Endodermal cell (in vitro differentiated cells): ENCODE data around the gene CBFA2T2. TPM values are rescaled to one million over a fixed set of nuclear protein-coding genes. Genes with fewer than 3 reads are reported as not detected.

Source experiments
- DNase-seq: peaks from one replicate; pipeline ENCODE4 v3.0.0-alpha.2; 2017
- H3K27ac ChIP-seq: 2 replicates; pipeline ENCODE4 v1.5.1; 2013; ENCODE audit warnings: mild to moderate bottlenecking, low read depth, low read length, moderate library complexity
- H3K27me3 ChIP-seq: 2 replicates; pipeline ENCODE4 v1.6.1; 2013; ENCODE audit warnings: mild to moderate bottlenecking, low read length, moderate library complexity; ENCODE audit not compliant: insufficient read depth, control insufficient read depth, poor library complexity, severe bottlenecking
- H3K36me3 ChIP-seq: 2 replicates; pipeline ENCODE4 v1.7.0; 2013; ENCODE audit warnings: mild to moderate bottlenecking, low read length, moderate library complexity; ENCODE audit not compliant: control insufficient read depth, insufficient read depth
- H3K4me1 ChIP-seq: one replicate; pipeline ENCODE4 v1.7.0; 2013; ENCODE audit warnings: low read length; ENCODE audit not compliant: control insufficient read depth, insufficient read depth
- H3K4me3 ChIP-seq: 2 replicates; pipeline ENCODE4 v1.5.1; 2013; ENCODE audit warnings: mild to moderate bottlenecking, low read length, moderate library complexity
- H3K9ac ChIP-seq: 2 replicates; pipeline ENCODE4 v1.6.1; 2013; ENCODE audit warnings: mild to moderate bottlenecking, low read length, moderate library complexity; ENCODE audit not compliant: poor library complexity, severe bottlenecking; ENCODE audit errors: extremely low read depth
- H3K9me3 ChIP-seq: 2 replicates; pipeline ENCODE4 v1.6.1; 2013; ENCODE audit warnings: mild to moderate bottlenecking, low read length, moderate library complexity; ENCODE audit not compliant: control insufficient read depth
- H3K27ac Mint-ChIP-seq: 2 replicates; pipeline ENCODE4 v1.8.0; 2020; ENCODE audit warnings: mixed read lengths
- H3K27me3 Mint-ChIP-seq: 2 replicates; pipeline ENCODE4 v1.8.0; 2021; ENCODE audit warnings: mild to moderate bottlenecking, mixed read lengths; ENCODE audit not compliant: insufficient read depth
- H3K36me3 Mint-ChIP-seq: 2 replicates; pipeline ENCODE4 v1.8.0; 2020; ENCODE audit warnings: low read depth, mixed read lengths
- H3K4me1 Mint-ChIP-seq: 2 replicates; pipeline ENCODE4 v1.8.0; 2020; ENCODE audit warnings: mixed read lengths
- H3K4me3 Mint-ChIP-seq: 2 replicates; pipeline ENCODE4 v1.8.0; 2020; ENCODE audit warnings: mild to moderate bottlenecking, moderate library complexity, mixed read lengths
- H3K9me3 Mint-ChIP-seq: 2 replicates; pipeline ENCODE4 v1.8.0; 2020; ENCODE audit warnings: mild to moderate bottlenecking, mixed read lengths
- WGBS, 2 experiments: methylation state at CpG; one replicate each; pipeline versions ENCODE4 v1.1.5 to v1.1.7; 2013; ENCODE audit warnings: missing lambda C conversion rate in 2 of 2, mixed read lengths in 1 of 2; ENCODE audit not compliant: insufficient coverage in 1 of 2, insufficient read length in 1 of 2; 5-methylcytosine and 5-hydroxymethylcytosine counted together
- total RNA-seq, 2 donors: library from RNA; stranded (reverse); fragmentation: NEBNext Ultra II Directional in 1 of 2; extraction: Animal tissue kit (Norgen Biotek cat#: 25700) in 1 of 2; gene quantifications; 2 replicates in 1 of 2; 3 replicates in 1 of 2; pipeline ENCODE4 v1.2.1, GENCODE V29; 2021
- TF ChIP-seq, protein P1 (sequence below): fragments of 200-600 bp; sonication (generic); conservative IDR thresholded peaks from 2 replicates; pipeline ENCODE4 v1.5.0; 2021; ENCODE audit warnings: antibody characterized with exemption, mild to moderate bottlenecking

Gene CBFA2T2
- total RNA-seq, 2 donors from 2014 or later: 26.8 to 32.7 TPM

DNA sequence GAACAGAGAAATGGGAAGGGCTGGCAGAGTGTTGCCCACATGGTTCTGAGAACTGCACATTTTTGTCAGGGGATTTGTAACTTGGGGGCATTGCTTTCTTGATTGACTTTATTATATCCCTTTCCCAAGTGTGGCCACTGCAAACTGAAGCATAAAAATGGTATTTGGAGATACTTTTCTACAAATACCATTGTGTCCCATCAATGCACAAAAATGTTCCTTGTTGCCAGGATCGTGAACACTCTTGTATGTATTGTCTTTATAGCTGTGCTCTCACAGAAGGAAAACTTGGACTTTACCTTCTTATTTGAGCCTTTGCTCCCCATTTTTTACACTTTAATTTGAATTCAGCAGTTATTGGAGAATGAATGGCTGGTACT, 115.1 kb downstream of the CBFA2T2 start:
- TF ChIP-seq, protein P1, sequence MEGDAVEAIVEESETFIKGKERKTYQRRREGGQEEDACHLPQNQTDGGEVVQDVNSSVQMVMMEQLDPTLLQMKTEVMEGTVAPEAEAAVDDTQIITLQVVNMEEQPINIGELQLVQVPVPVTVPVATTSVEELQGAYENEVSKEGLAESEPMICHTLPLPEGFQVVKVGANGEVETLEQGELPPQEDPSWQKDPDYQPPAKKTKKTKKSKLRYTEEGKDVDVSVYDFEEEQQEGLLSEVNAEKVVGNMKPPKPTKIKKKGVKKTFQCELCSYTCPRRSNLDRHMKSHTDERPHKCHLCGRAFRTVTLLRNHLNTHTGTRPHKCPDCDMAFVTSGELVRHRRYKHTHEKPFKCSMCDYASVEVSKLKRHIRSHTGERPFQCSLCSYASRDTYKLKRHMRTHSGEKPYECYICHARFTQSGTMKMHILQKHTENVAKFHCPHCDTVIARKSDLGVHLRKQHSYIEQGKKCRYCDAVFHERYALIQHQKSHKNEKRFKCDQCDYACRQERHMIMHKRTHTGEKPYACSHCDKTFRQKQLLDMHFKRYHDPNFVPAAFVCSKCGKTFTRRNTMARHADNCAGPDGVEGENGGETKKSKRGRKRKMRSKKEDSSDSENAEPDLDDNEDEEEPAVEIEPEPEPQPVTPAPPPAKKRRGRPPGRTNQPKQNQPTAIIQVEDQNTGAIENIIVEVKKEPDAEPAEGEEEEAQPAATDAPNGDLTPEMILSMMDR: no peak
- Histone ChIP-seq H3K9ac (no peak overlapping the region), H3K36me3 (peaks cover 17% of the 10 kb centered on the region), H3K27me3 (no peaks in the 10 kb centered on the region), H3K4me1 (no peaks in the 10 kb centered on the region), H3K27ac (no peak overlapping the region), H3K4me3 (no peak overlapping the region), H3K9me3 (no peaks in the 10 kb centered on the region)
- Mint-ChIP-seq H3K27ac (no peak overlapping the region), H3K9me3 (no peaks in the 10 kb centered on the region), H3K36me3 (peaks cover 27% of the 10 kb centered on the region), H3K4me3 (no peak overlapping the region), H3K4me1 (no peaks in the 10 kb centered on the region), H3K27me3 (no peaks in the 10 kb centered on the region)
- no peak for DNase-seq
- 92 to 100% methylated on average over 1 of the region's 1 CpG for WGBS, 2 experiments

DNA sequence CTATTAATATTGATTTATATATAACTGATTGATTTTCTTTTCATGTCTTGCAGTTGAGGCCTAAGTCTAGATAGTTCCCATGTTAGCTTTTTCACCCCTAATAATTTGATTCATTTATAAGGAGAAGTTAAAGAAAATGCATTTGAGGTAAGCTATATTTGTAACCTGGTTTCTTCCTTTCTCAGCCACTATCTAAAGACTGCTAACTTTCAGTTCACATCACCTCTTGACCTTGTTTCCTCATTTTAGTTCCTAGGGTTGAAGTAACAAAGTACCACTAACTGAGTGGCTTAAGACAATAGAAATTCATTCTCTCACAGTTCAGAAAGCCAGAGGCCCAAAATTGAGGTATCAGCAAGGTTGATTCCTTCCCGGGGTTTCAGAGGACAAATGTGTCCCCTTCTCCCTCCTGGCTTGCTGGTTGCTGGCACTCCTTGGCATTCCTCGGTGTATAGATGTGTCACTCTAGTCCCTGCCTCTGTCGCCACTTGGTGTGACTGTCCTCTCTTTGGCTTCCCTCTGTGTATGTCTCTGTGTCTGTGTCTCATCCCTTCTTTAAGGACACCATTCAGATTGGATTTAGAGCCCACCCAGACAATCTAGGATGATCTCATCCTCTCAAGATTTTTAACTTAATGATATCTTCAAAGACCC, 116.3 kb downstream of the CBFA2T2 start:
- H3K27ac Mint-ChIP-seq: peak overlapping the region; percentile 43
- no peaks in the 10 kb centered on the region for H3K9me3 Mint-ChIP-seq
- TF ChIP-seq, protein P1: no peak
- no peaks in the 10 kb centered on the region for H3K4me1 ChIP-seq
- H3K4me3 Mint-ChIP-seq: no peak overlapping the region
- no peak overlapping the region for H3K9ac ChIP-seq
- no peak overlapping the region for H3K4me3 ChIP-seq
- peaks cover 22% of the 10 kb centered on the region for H3K36me3 ChIP-seq
- peaks cover 31% of the 10 kb centered on the region for H3K36me3 Mint-ChIP-seq
- no peaks in the 10 kb centered on the region for H3K9me3 ChIP-seq
- no peaks in the 10 kb centered on the region for H3K27me3 Mint-ChIP-seq
- DNase-seq: no peak
- H3K27ac ChIP-seq: no peak overlapping the region
- H3K4me1 Mint-ChIP-seq: no peaks in the 10 kb centered on the region
- no peaks in the 10 kb centered on the region for H3K27me3 ChIP-seq
- 91 to 92% methylated on average over 3 of the region's 3 CpGs for WGBS, 2 experiments

- 98 to 100% methylated on average over 2 of the region's 2 CpGs for WGBS, 2 experiments
- Mint-ChIP-seq H3K36me3 (peaks cover 48% of the 10 kb centered on the region), H3K4me3 (no peak overlapping the region), H3K9me3 (no peaks in the 10 kb centered on the region), H3K4me1 (no peaks in the 10 kb centered on the region), H3K27me3 (no peaks in the 10 kb centered on the region), H3K27ac (no peak overlapping the region)
- Histone ChIP-seq H3K36me3 (peaks cover 49% of the 10 kb centered on the region), H3K4me1 (no peaks in the 10 kb centered on the region), H3K27me3 (no peaks in the 10 kb centered on the region), H3K9ac (no peak overlapping the region), H3K27ac (no peak overlapping the region), H3K4me3 (no peak overlapping the region), H3K9me3 (no peaks in the 10 kb centered on the region)
- no peak for DNase-seq
- TF ChIP-seq, protein P1: no peak
These were observed 119.6 kb downstream of the CBFA2T2 start for GRCh38 chr20:33609504-33609903.
